Stomach smooth muscle (tissue), 2 donors: ENCODE measurements around the gene MPDU1.

Experiments used
- H3K27ac ChIP-seq: one replicate; pipeline ENCODE4 v1.7.0; 2013; ENCODE audit warnings: mild to moderate bottlenecking, low read length, inconsistent platforms
- H3K27me3 ChIP-seq, 2 donors: one replicate each; pipeline ENCODE4 v1.7.0; 2013; ENCODE audit warnings: low read length in 2 of 2; ENCODE audit not compliant: insufficient read depth in 2 of 2, control insufficient read depth in 1 of 2
- H3K36me3 ChIP-seq, 2 donors: one replicate each; pipeline ENCODE4 v1.7.0; 2013; ENCODE audit warnings: low read length in 2 of 2; ENCODE audit not compliant: control insufficient read depth in 2 of 2, insufficient read depth in 2 of 2
- H3K4me1 ChIP-seq: one replicate; pipeline ENCODE4 v1.7.0; 2013; ENCODE audit warnings: low read length; ENCODE audit not compliant: control insufficient read depth, insufficient read depth
- H3K4me3 ChIP-seq, 2 donors: one replicate each; pipeline ENCODE4 v1.7.0; 2013; ENCODE audit warnings: low read length in 2 of 2
- H3K9ac ChIP-seq, 2 donors: one replicate each; pipeline ENCODE4 v1.7.0; 2013; ENCODE audit warnings: low read length in 2 of 2, mild to moderate bottlenecking in 1 of 2
- H3K9me3 ChIP-seq, 2 donors: one replicate each; pipeline ENCODE4 v1.7.0; 2013; ENCODE audit warnings: low read length in 2 of 2; ENCODE audit not compliant: control insufficient read depth in 2 of 2
- donor health status: healthy.
- donor health status: Pancreatic carcinoma.

MPDU1 gene

GRCh38 chr17:7634384-7634783, 50.7 kb downstream of the MPDU1 start:
- Histone ChIP-seq H3K27me3 (no peaks in the 10 kb centered on the region), H3K9ac (peak overlapping the region; percentile 28 to 36), H3K4me1 (peaks cover 2% of the 10 kb centered on the region), H3K4me3 (no peak overlapping the region), H3K36me3 (no peaks in the 10 kb centered on the region), H3K27ac (no peak overlapping the region), H3K9me3 (no peaks in the 10 kb centered on the region)

- no peak overlapping the region for H3K9ac ChIP-seq
- no peaks in the 10 kb centered on the region for H3K27me3 ChIP-seq
- H3K27ac ChIP-seq, result no peak overlapping the region
- no peak overlapping the region for H3K4me3 ChIP-seq
- H3K4me1 ChIP-seq, result peaks cover 2% of the 10 kb centered on the region
- H3K36me3 ChIP-seq, result no peaks in the 10 kb centered on the region
- H3K9me3 ChIP-seq, result no peaks in the 10 kb centered on the region
Measured at GRCh38 chr17:7636163-7636562, 52.5 kb downstream of the MPDU1 start.
